NCI-H2227 (cell line): ENCODE measurements around the gene VSTM2B.

Experiments used
- DNase-seq: peaks from one replicate; lab custom pipeline; 2025; ENCODE audit not compliant: unreplicated experiment; lab: John Stamatoyannopoulos, UW

The VSTM2B gene

DNA sequence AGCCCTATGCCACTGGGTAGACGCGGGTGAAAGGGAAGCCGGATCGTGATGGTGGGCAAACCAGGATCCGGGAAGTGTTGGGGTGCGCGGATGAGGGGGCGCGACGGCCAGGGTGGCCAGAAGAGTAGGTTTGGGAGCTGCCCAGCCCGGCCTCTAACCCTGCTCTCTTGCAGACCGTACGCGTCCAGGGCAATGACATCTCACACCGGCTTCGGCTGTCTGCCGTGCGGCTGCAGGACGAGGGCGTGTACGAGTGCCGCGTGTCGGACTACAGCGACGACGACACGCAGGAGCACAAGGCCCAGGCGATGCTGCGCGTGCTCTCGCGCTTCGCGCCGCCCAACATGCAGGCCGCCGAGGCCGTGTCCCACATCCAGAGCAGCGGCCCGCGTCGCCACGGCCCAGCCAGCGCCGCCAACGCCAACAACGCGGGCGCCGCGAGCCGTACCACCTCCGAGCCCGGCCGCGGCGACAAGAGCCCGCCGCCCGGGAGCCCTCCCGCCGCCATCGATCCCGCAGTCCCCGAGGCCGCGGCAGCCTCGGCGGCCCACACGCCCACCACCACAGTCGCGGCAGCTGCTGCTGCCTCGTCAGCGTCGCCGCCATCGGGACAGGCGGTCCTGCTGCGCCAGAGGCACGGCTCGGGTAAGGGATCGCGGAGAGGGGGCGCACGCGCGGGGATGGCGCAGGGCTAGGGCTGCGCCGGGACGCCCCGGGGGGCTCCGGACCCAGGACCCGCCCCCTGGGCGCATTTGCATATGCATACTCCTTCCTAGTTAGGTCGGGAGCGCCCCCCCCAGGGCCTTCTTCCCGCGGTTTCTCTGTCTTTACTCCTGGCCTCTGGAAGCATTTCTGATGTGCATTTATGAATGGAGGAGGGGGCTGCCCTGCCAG, 4.1 kb downstream of the VSTM2B start:
- no peak for DNase-seq

DNA sequence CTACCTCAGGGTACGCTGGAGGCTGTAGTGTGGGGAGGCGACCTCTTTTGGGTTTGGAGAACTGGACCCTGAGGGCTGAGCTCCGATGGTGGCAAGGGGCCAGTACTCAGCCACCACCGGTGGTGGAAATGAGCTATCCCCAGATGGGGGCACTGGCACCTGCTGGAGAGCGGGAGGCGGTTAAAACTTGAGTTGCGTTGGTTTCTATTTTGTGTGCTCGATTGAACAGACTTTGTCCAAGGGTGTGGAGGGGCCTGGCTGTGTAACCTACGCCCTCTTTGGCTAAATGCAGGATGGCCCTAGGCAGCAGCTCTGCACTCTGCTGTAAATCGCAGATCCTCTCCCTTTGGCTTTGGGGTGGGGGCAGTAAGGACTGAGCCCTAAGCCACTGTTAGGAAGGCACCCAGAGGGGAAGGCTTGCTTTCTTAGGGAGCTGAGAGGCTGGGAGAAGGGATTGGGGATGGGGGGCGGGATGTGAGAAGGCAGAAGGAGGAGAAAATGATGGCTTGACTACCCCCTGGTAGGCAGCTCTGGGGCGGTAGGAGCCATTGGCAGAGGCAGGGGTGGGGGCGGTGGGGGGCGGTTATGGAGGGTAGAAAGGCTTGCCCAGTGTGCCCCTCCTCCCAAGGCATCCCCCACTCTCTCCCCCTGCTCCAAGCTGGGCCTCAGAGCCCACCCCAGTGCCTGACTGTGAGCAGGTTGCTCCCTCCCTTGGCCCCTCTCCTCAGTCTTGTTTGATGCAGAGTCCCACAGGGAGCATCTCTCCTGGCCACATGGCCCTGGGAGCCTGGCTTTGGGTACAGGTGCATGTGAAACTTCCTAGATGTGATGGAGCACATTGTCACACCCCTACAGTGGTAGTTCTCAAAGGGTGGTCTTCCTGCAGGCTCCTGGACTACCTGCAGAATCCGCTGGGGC, 5.0 kb downstream of the VSTM2B start:
- no peak for DNase-seq

DNA sequence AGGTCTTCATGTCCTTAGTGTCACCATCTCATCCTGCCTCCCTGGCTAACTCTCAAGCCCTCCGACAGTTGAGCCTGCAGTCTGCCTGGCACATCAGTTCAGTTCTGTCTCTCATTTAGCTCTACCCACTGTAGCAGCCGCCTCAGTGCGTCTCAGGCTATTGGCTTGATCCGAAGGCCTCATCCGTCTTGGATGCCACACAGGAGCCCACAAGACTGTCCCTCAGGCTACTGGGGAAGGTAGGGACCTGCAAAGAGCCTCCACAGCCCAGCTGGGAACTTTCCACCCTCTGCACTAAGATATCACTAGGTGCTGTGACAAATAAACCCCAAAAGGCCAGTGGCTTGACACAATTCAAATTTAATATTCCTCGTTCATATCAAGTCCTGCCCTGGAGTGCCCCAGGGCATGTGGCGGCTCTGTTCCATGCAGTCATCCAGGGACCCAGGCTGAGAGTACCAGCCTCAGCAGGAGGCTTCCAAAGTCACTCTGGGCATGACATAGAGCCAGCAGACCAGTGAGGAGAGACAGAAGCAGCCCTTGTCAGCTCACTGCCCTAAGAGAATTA, 5.7 kb downstream of the VSTM2B start:
- DNase-seq, result no peak

DNA sequence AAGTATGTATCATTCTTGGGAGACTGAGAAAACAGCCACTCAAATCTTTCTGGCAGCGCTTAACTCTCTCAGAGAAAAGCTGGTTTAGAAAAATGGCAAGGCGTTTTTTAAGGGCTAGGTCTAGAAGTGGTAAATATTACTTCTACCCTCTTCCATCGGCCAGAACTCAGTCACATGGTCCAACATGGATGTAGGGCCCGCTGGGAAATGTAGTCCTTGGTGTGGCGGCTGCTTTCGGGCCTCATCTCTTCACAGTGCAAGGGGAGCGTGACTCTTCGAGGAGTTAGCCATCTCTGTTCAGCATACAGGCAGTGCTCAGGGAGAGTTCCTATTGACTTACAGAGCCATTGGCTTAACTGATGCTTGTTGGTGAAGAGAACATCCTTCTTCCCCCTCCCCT, 6.3 kb downstream of the VSTM2B start:
- no peak for DNase-seq

DNA sequence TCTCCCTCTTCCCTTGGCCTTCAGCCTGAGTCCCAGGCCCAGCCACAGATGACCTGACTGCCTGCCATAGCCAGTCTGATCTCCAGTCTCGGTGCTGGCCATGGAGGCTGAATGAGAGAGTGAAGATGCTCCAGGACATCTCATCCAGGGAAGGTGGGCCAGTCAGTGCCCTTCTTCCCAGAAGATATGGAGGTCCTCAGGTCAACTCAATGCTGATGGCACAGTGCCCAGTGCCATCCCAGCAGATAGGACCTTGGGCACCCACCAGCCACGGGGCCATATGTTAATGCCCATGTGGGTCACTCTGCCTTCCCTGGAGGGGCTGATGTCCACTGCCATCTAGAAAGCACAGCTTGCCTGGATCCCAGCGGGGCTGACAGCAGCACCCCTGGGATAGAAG, 7.2 kb downstream of the VSTM2B start:
- DNase-seq, result no peak

DNA sequence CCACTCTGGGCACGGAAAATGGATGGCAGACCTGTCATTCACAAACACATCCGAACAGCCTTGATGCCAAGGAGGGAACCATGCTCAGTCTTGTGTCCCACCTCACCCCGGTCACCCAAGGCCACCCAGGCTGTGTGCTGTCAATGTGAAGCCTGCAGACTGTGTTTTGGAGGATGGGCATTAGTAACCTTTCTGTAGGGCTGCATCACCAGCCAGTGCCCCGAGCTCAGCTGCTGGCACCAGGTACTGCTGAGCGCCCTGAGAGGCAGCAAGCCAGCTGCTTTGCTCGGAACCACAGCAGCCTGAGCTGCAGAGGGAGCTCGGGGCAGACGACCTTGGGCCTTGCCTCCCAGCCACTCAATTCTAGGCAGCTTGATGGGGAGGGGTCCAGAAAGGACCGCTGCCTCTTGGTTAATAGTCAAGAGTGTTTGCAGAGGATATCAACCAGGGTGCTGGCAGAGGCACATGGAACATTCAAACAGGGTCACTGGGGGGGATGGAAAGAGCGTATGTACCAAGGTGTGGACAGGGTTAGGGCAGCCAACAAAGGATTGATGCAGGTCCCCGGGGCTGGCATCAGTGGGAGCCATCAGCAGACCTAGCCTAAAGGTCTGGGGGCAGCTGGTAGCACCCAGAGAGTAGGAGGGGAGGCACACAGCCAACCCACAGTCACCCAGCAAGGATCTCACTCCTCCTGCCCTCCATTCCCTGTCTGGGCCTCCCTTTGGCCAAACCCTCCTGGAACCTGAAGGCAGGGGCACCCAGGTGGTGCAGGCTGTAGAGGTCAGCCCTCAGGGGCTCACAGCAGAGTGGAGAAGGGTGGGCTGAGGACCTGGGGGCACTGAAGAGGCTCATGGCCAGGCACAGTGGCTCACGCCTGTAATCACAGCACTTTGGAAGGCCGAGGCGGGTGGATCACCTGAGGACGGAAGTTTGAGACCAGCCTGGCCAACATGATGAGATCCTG, 8.1 kb downstream of the VSTM2B start:
- DNase-seq, result no peak

DNA sequence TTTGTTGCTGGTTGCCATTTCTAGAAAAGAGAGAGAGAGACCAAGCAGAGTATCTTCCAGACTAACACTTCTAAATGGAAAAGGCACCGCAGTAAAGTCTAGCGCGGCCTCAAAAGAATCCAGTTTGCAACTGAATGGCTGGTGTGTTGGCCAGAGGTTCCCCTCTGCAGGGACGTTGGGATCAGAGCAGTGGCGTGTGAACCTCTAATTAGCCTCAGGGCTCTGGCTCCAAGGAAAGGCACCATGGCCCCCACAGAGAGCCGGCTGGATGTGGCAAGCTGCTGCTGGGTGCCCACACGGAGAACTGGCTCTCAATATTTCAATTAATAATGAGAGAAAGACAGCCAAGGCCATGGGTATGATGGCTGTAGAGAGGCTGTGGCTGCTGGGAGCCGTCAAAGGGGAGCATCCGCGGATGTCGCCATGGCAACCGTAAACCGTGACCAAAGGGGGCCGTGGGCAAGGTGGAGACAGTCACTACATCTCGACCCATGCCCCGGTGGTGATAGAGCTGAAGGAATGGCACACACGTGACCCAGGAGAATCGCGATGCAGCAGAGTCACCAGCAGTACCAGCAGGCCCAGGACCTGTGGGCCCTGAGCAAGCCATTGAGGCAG, 9.5 kb downstream of the VSTM2B start:
- peak; percentile 57 for DNase-seq

DNA sequence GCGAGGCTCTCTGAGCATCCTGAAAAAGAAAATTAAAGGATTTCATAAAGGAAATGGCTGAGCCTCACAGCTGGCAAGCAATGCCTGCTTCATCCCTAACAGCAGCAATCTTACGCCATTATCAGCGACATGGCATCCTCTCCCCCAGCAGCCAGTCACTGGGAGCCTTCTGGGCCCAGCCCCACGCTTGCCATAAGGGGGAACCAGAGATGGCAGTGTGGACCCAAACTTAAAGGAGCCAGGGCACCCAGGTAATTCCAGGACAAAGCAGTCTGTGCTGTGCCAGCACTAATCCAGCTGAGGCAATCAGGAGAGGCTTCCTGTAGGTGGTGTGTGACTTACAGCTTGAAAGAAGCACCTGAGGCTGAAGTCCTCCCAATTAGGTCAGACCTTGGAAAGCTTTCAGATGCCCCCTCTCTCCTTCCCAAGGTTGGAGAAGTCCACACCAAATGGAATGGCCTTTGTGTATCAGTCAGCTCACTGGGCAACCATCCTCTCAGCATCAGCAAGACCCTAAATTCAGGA, 10.3 kb downstream of the VSTM2B start:
- no peak for DNase-seq

DNA sequence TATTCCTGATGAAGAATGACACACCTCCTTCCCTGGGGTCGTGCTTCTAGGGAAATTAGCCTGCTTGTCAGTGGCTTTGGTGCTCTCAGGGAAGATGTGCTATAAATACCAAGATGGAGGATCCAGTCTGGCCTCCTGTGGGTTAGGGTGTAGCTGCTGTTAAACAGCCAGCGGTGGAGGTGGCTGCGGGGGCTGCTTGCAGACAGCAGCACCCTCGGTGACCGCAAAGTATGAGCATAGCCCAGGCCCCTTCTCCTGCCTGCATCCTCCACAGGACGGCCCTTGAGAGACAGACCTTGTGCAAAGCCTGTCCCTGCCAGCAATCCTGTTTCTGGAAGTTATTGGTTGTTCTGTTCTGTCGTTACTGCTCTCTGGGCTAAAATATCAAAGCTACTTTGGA, 11.4 kb downstream of the VSTM2B start:
- DNase-seq, result no peak

DNA sequence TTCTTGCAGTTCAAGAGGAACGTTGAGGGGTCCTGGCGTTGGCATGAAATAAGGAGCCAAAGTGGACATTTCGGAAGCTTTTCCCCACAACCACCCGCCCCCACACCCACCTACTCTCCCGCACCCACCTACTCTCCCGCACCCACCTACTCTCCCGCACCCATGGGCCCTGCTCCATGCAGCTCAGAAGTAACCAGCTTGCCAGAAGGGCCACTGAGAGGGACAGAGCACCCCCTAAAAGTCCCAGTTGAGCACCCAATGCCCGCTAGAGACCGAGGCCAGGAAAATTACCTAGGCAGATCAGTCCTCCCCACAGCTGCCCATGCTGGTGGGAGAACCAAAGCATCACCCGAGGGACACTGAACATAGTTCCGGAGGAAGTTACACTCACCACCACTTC, 11.8 kb downstream of the VSTM2B start:
- DNase-seq, result no peak

DNA sequence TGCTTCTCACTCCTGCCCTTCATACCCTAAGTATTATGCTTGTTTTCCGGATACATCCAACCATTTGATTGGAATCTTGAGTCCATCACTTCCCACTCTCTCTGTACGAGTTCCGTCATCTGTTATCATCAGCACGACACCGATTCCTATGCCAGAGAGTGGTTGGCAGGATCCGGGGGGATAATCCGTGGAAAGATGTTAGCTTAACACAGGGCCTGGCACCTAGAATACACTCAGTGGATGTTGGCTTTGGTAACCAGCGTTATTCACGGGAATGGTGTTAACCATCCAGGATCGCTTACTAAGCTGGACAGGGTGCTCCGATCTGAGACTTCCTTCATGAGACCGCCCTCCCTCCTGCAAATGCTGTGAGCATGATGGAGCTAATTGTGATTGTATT, 12.4 kb downstream of the VSTM2B start:
- DNase-seq, result no peak

DNA sequence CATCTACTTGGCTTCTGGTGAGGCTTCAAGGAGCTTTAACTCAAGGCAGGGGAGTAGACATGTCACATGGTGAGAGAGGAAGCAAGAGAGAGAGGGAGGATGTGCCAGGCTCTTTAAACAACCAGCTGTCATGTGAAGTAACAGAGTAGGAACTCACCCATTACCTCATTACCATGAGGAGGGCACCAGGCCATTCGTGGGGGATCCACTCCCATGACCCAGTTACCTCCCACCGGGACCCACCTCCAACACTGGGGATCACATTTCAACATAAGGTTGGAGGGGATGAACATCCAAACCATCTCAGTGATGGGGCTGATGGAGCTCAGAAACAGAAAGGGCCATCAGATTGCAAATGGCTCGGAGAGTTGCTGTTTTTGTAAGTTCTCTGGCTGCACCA, 12.9 kb downstream of the VSTM2B start:
- DNase-seq, result no peak

DNA sequence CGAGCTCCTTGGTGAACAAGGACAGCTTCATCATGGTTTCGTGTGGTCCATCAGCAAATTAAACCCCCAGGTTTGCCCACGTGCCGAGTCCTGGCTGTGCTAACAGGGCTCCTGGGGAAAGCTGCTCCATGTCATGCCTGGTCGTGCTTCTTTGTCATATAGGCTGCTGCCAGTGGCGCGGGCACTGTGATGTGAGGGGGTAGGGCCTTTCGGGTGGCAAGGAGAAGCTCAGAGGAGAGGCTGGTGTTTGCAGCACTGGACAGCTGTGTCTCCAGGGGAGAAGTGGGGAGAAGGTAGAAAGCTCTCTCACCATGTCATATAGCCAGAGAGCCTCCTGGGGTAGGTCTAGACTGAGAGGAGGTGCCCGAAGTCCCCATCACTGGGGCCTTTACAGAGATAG, 13.3 kb downstream of the VSTM2B start:
- no peak for DNase-seq

DNA sequence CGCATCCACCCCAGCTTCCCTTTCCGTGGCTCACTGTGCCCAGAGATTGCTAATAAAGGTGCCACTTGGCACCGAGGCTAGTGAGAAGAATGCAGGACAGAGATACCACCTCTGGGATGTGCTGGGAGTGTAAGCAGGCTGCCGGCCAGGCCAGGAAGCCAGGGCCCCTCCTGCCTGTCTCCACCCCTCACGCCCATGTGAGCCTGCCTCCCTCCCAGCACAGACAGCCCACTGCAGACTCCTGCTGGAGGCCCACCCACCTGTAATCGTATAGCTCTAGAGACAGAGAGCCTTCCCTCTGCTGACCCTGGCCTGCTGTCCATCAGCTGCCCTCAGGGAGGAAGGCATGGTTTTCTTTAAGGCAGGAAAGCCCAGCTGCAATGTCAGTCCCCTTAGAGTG, 13.9 kb downstream of the VSTM2B start:
- no peak for DNase-seq

DNA sequence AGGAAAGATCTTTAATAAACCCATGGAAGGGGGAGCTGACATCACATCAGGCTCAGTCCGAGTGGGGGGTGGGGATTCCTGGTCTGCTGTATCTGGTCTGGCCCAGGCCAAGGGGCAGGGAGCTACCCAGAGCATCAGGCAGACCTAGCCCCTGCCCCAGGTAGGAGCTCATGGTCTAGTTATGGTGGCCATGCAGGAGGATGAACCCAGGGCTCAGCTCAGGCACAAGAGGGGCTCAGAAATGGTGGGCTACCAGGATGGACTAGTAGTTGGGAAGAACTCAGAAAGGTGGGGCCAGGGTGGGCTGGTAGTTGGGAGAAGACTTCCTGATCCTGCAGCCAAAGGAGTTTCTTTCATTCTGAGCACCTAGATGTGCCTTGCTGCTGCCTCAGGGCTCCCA, 14.3 kb downstream of the VSTM2B start:
- no peak for DNase-seq

DNA sequence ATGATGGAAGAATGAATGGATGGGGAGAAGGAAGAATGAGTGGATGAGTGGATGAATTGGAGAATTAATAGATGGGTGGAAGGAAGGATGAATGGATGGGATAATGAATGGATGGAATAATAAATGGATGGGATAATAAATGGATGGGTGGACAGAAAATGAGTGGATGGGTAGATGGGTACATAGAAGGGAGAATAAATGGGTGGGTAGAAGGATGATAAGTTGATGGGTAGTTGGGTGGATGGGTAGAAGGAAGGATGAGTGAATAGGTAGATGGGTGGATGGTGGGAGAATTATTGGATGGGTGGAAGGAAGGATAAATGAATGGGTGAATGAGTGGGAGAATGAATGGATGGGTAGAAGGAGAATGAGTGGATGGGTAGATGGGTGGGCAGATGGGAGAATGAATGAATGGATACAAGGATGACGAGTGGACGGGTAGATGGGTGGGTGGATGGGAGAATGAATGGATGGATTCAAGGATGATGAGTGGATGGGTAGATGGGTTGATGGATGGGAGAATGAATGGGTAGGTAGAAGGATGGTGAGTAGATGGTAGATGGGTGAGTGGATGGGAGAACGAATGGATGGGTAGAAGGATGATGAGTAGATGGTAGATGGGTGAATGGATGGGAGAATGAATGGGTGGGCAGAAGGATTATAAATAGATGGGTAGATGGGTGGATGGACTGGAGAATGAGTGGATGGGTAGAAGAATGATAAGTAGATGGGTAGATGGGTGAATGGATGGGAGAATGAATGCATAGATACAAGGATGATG, 15.9 kb downstream of the VSTM2B start:
- DNase-seq, result no peak

DNA sequence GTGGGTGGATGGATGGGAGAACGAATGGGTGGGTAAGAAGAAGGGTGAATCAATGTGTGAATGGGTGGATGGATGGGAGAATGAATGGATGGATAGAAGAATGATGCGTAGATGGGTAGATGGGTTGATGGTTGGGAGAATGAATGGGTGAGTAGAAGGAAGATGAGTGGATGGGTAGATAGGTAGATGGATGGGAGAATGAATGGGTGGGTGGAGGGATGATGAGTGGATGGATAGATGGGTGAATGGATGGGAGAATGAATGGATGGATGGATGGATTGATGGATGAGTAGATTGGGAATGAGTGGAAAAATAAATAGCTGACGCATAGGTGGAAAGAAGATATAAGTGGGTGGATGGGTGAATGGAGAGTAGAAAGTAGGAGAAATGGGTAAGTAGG, 16.5 kb downstream of the VSTM2B start:
- no peak for DNase-seq

DNA sequence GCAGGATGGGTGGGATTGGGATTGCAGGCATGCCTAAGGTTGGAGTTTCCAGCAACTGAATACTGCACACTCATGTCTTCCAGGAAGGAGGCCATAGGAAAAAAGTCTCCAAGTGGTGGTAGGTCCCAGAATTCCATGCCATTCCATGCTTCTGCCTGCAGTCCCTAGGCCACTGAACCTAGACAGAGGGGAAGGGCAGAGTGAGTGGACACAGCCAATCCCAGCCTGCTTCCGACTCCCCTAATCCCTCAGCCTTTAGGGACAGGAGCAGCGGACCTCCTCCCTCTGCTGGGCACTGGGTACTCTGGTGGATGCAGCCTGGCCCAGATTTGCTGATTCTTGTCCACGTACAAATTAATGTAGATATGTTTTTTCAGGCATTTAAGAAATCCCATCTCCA, 17.0 kb downstream of the VSTM2B start:
- DNase-seq, result no peak

DNA sequence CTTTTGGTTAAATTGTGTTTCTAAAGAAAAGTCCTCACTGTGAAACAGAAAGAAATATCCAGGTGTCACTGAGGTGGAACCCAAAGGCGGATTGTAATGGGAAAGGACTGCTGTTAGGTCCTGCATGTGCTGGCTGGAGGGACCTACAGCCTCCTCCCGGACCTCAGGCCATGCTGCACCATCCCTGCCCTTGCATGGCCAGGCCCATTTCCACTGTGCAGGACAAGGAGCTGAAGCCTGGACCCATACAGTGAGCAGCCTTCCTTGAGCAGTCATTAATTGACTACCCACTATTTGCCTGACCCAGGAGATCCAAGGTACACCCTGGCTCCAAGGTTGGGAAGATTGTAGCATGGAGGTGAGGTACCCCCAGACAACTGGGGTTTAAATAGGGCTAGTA, 17.6 kb downstream of the VSTM2B start:
- no peak for DNase-seq
